Endothelial cell (in vitro differentiated cells): ENCODE results near the gene FAM90A1. TPM values are rescaled to one million over a fixed set of nuclear protein-coding genes. Genes with fewer than 3 reads are reported as not detected.
"Not testable (repeated sequence)": the region's sequence is repeated elsewhere in the genome, so short reads cannot be mapped to it uniquely, and the experiment has no call there.

Experiments used
- DNase-seq: peaks from one replicate; pipeline ENCODE4 v3.0.0; 2021; ENCODE audit warnings: low spot score
- H3K27ac Mint-ChIP-seq: one replicate; pipeline ENCODE4 v1.8.0; 2021; ENCODE audit warnings: mixed read lengths, inconsistent platforms; ENCODE audit not compliant: unreplicated experiment
- H3K27me3 Mint-ChIP-seq: one replicate; pipeline ENCODE4 v1.8.0; 2021; ENCODE audit warnings: mild to moderate bottlenecking, moderate library complexity, mixed read lengths, inconsistent platforms; ENCODE audit not compliant: unreplicated experiment
- H3K36me3 Mint-ChIP-seq: one replicate; pipeline ENCODE4 v1.8.0; 2021; ENCODE audit warnings: mild to moderate bottlenecking, low read depth, mixed read lengths, inconsistent platforms; ENCODE audit not compliant: unreplicated experiment
- H3K4me1 Mint-ChIP-seq: one replicate; pipeline ENCODE4 v1.8.0; 2021; ENCODE audit warnings: mild to moderate bottlenecking, mixed read lengths, inconsistent platforms; ENCODE audit not compliant: unreplicated experiment
- H3K4me3 Mint-ChIP-seq: one replicate; pipeline ENCODE4 v1.8.0; 2021; ENCODE audit warnings: mild to moderate bottlenecking, mixed read lengths, inconsistent platforms; ENCODE audit not compliant: unreplicated experiment
- H3K9me3 Mint-ChIP-seq: one replicate; pipeline ENCODE4 v1.8.0; 2021; ENCODE audit warnings: mixed read lengths, inconsistent platforms; ENCODE audit not compliant: unreplicated experiment
- long read RNA-seq: library from polyadenylated mRNA; unstranded; transcript quantifications from one replicate; pipeline ENCODE4 v2.0.0, GENCODE V29; 2020; ENCODE audit not compliant: unreplicated experiment
- total RNA-seq: library from RNA; stranded (reverse); fragmentation: NEBNext Ultra II Directional; extraction: Animal tissue kit (Norgen Biotek cat#: 25700); gene quantifications from one replicate; pipeline ENCODE4 v1.2.1, GENCODE V29; 2021; ENCODE audit not compliant: unreplicated experiment

FAM90A1 gene, protein sequence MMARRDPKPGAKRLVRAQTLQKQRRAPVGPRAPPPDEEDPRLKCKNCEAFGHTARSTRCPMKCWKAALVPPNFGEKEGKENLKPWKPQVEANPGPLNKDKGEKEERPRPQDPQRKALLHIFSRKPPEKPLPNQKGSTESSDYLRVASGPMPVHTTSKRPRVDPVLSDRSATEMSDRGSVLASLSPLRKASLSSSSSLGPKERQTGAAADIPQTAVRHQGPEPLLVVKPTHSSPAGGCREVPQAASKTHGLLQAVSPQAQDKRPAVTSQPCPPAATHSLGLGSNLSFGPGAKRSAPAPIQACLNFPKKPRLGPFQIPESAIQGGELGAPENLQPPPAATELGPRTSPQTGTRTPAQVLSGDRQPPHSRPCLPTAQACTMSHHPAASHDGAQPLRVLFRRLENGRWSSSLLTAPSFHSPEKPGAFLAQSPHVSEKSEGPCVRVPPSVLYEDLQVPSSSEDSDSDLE
- total RNA-seq, result not detected
- long read RNA-seq, partial matches to known transcripts, result 0 of 1 reads
- long read RNA-seq, other reads (novel, unspliced or antisense), result 1 of 1 reads

DNA sequence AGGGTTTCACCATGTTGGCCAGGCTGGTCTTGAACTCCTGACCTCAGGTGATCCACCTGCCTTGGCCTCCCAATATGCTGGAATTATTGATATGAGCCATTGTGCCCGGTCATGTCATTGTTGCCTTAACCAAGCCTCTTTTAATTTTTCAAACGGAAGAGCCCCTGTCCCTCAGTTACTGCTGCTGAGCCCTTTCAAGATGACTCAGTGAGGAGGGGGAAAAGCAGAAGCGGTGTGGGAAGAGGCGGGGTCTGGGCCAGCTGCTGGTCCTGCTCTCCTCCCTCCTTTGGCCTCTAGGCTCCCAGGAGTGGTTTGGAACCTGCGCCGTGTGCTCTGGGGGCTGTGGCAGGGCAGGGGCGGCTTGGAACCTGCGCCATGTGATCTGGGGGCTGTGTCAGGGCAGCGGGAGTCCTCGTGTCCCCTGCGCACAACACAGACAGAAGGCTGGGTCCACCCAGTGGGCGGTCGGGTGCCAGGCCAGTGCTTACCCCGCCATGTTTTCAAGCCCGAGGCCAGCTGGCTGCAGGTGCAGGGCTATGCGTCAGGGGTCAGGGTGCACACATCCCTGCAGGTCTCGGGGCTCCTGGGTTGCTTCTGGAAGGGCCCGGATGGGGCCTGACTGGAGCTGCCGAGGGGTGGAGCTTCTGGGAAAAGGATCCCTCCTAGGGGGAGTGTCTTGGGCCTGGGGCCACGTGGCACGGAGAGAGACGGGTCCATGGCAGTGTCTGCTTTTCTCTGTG lies at the start of gene FAM90A1:
Gene FAM90A1, minus strand, starts transcription at position 627 of the 740 bp plus-strand sequence. CDS start 2,786 bp downstream, outside the sequence.
- H3K36me3 Mint-ChIP-seq, DNase-seq, H3K9me3 Mint-ChIP-seq, H3K4me1 Mint-ChIP-seq, H3K4me3 Mint-ChIP-seq, H3K27ac Mint-ChIP-seq, H3K27me3 Mint-ChIP-seq: not testable (repeated sequence)

DNA sequence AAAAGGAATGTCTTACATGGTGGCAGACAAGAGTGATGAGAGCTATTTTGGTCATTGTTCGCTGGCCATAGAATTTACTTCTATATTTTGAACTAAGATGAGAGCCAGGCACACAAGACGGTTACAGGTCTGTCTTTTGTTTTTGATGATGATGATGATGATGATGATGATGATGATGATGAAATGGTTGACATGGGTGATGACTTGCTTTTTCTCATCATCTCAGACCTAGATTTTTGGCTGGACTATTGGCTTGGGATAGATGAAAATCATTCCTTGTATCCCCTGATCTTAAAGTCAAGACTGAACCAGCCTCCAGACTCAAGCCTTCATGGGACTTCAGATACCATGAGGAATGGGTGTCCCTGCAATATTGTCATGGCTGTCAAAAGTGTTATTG lies 49.0 kb upstream of the FAM90A1 start:
- not testable (repeated sequence) for H3K27ac Mint-ChIP-seq, H3K27me3 Mint-ChIP-seq, DNase-seq, H3K4me3 Mint-ChIP-seq, H3K36me3 Mint-ChIP-seq, H3K9me3 Mint-ChIP-seq, H3K4me1 Mint-ChIP-seq

DNA sequence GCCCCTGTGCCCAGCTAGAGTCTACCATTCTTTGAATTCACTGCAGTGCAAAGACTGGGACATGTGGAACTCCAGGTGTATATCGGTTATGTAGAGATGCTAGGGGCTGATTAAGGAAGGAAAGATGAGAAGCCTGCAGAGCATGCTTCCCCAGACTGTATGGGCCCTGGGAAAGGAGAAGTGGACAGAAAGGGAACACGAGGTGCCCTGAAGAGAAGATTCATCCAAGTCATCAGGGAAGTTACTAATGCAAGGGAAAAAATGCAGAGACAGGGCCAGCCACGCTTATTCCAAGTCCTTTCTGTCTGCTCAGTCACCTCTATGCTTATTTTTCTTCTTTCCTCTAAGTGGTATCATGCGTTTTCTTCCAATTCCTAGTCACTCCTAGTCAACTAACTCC lies 39.3 kb upstream of the FAM90A1 start:
- H3K27me3 Mint-ChIP-seq, result not testable (repeated sequence)

DNA sequence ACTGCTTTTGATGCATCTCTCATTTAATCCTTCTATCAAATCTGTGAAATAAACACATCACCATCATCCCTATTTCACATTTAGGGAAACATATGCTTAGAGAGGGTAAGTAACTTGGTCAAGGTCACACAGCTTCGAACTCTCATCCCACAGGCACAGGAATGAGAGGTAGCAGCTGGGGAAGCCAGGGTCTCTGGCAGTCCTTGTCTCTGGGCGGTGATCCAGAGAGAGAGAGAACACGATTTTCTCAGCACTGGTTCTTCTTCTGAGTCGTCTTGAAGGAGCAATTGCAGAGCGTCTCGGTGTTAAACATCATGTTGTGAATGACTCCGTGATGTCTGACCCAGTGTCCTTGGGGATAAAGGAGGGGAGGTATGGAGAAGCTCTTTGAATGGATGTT lies 36.8 kb upstream of the FAM90A1 start:
- H3K4me1 Mint-ChIP-seq, H3K4me3 Mint-ChIP-seq, H3K36me3 Mint-ChIP-seq, H3K27me3 Mint-ChIP-seq, DNase-seq, H3K27ac Mint-ChIP-seq, H3K9me3 Mint-ChIP-seq: not testable (repeated sequence)

More for the DNA sequence above, 39.3 kb upstream of the FAM90A1 start:
- H3K9me3 Mint-ChIP-seq, H3K4me3 Mint-ChIP-seq, H3K27ac Mint-ChIP-seq, DNase-seq, H3K36me3 Mint-ChIP-seq, H3K4me1 Mint-ChIP-seq: not testable (repeated sequence)

DNA sequence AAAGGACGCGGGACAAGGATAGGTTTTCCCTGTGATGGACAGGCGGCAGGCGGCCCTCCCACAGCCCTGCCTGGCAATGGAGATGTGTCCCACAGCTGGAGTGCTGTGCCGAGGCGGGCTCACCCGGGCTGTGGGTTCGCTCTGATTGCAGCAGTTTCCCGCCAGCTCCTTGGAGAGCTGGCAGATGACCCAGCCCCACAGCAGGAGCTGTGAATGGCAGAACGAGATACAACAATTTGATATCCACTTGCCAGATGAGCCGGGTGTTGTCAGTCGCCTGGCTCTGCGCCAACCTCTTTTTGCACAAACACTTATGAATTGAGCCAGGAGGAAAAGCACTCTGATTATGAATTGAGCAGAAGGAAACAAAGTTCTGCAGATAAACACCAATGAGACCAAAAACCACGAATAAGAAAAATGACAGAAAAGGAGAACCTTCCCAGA lies 33.7 kb upstream of the FAM90A1 start:
- H3K4me3 Mint-ChIP-seq, H3K27ac Mint-ChIP-seq, H3K36me3 Mint-ChIP-seq, DNase-seq, H3K27me3 Mint-ChIP-seq, H3K4me1 Mint-ChIP-seq, H3K9me3 Mint-ChIP-seq: not testable (repeated sequence)

DNA sequence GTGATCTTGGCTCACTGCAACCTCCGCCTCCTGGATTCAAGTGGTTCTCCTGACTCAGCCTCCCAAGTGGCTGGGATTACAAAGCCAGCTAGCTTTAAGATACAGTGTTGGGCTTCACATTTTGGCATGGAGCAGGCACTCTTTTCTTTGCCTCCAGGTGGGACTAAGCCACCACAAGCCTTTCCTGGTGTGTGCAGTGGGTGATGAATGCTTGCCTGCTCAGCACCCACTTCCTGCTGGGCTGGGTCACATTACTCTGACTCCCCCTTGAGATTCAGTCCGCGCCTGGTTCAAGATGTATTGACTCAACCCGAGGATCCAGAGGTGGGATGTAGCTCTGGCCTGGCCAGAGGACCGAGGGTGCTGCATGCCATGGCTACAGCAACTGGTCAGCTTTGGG lies 28.9 kb upstream of the FAM90A1 start:
- not testable (repeated sequence) for DNase-seq, H3K27ac Mint-ChIP-seq, H3K36me3 Mint-ChIP-seq, H3K9me3 Mint-ChIP-seq, H3K4me1 Mint-ChIP-seq, H3K27me3 Mint-ChIP-seq, H3K4me3 Mint-ChIP-seq

DNA sequence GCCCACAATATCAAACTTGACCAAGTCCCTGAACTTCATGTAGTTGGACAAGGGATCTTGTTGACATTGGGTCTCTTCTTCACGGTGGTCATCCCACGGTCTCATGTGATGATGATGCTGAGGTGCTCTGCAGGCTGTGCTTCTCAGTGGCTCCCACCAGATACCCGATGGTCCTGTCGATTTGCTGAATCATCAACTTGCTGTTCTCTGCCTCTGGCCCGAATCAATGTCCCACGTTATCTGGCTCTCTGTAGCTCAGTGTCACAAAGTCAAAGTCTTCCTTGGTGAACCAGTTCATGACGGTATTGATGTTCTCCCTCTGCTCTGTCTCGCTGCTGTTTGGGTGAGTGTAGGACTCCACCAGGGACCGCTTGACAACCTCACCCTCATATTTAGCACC lies 27.3 kb upstream of the FAM90A1 start:
- not testable (repeated sequence) for H3K36me3 Mint-ChIP-seq, H3K9me3 Mint-ChIP-seq, H3K4me1 Mint-ChIP-seq, H3K27me3 Mint-ChIP-seq, H3K4me3 Mint-ChIP-seq, DNase-seq, H3K27ac Mint-ChIP-seq

DNA sequence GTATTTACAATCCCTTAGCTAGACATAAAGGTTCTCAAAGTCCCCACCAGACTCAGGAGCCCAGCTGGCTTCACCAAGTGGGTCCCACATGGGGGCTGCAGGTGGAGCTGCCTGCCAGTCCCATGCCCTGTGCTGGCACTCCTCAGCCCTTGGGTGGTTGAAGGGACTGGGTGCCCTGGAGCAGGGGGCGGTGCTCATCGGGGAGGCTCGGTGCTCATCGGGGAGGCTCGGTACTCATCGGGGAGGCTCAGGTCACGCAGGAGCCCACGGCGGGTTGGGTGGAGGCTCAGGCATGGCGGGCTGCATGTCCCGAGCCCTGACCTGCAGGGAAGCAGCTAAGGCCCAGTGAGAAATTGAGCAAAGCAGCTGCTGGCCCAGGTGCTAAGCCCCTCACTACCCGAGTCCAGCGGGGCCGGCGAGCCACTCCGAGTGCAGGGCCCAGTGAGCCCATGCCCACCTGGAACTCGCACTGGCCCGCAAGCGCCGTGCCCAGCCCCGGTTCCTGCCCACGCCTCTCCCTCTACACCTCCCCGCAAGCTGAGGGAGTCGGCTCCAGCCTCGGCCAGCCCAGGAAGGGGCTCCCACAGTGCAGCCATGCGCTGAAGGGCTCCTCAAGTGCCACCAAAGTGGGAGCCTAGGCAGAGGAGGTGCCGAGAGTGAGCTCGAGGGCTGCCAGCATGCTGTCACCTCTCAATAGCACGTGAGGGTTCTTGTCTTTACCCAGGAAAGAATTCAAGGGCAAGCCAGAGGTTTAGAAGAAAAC lies 24.8 kb upstream of the FAM90A1 start:
- not testable (repeated sequence) for H3K4me3 Mint-ChIP-seq, H3K36me3 Mint-ChIP-seq, H3K27ac Mint-ChIP-seq, H3K4me1 Mint-ChIP-seq, H3K9me3 Mint-ChIP-seq, H3K27me3 Mint-ChIP-seq, DNase-seq

DNA sequence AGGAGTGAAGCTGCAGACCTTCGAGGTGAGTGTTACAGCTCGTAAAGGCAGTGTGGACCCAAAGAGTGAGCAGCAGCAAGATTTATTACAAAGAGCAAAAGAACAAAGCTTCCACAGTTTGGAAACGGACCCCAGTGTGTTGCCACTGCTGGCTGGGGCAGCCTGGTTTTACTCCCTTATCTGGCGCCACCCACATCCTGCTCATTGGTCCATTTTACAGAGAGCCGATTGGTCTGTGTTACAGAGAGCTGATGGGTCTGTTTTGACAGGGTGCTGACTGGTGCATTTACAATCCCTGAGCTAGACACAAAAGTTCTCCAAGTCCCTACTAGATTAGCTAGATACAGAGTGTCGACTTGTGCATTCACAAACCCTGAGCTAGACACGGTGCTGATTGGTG lies 24.2 kb upstream of the FAM90A1 start:
- H3K4me3 Mint-ChIP-seq, H3K27ac Mint-ChIP-seq, H3K9me3 Mint-ChIP-seq, H3K36me3 Mint-ChIP-seq, H3K4me1 Mint-ChIP-seq, DNase-seq, H3K27me3 Mint-ChIP-seq: not testable (repeated sequence)

DNA sequence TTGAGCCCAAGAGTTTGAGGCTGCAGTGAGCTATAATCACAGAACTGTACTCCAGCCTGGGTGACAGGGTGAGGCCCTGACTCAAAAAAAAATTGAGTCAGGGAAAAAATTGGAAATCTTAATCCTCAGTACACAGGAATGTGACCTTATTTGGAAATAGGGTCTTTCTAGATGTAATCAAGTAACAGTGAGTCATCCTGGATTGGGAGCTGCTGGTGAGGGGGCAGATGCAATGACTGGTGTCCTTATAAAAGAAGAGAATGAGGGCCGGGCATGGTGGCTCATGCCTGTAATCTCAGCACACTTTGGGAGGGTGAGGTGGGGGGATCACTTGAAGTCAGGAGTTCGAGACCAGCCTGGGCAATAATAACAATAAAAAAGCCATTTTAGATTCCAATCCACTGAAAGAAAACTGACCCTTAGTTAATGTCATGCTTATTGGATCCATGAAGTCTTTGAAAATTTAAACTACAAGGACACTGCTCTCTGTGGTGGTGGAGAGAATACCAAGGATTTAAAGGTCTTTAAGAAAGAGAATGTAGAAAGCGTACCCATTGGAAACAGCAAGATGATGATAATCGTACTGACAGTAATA lies 19.6 kb upstream of the FAM90A1 start:
- H3K4me3 Mint-ChIP-seq, H3K27ac Mint-ChIP-seq, H3K4me1 Mint-ChIP-seq, H3K36me3 Mint-ChIP-seq, DNase-seq, H3K27me3 Mint-ChIP-seq, H3K9me3 Mint-ChIP-seq: not testable (repeated sequence)

DNA sequence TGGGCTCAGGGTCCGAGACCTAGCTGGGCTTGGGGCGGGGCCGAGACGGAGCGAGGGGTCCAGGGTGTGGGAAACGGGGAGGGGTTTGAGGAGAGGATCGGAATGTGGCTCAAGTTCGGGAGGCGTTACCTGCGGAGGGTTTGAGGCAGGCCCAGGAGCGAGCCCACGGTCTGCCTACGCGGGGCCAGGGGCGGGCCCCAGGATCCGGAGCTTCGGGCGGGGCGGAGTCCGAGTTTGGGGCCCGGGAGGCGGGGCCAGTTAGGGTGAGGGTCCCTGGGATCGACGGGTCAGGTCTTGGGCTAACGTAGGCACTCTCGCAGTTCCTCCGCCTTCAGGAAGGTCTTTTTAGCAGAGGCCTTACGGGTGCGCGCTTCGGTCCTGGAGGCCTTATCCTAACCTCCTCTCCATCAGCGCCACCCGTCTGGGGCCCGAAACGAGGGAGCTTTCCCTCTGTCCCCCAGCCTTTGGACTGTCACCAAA lies 16.3 kb upstream of the FAM90A1 start:
- H3K27me3 Mint-ChIP-seq, H3K9me3 Mint-ChIP-seq, H3K36me3 Mint-ChIP-seq, H3K27ac Mint-ChIP-seq, DNase-seq, H3K4me1 Mint-ChIP-seq: not testable (repeated sequence)
- peak overlapping the region; percentile 89 for H3K4me3 Mint-ChIP-seq
